Thyroid gland (tissue), 4 donors: ENCODE results near the gene TAB3. TPM values are rescaled to one million over a fixed set of nuclear protein-coding genes. Genes with fewer than 3 reads are reported as not detected.

Source experiments
- DNase-seq, 2 donors: peaks; one replicate each; pipeline ENCODE4 v3.0.0-alpha.2; 2019
- H3K27ac ChIP-seq, 3 donors: fragments of 200-600 bp; sonication (generic); 1 replicate in 2 of 3; 2 replicates in 1 of 3; pipeline ENCODE4 v1.5.1; 2016 to 2019; ENCODE audit warnings: mild to moderate bottlenecking in 1 of 3, moderate library complexity in 1 of 3
- H3K27me3 ChIP-seq: fragments of 200-600 bp; sonication (generic); one replicate; pipeline ENCODE4 v1.5.1; 2019
- H3K36me3 ChIP-seq, 2 donors: fragments of 200-600 bp; sonication (generic); one replicate each; pipeline ENCODE4 v1.5.1; 2016 to 2019
- H3K4me1 ChIP-seq, 2 donors: fragments of 200-600 bp; sonication (generic); one replicate each; pipeline ENCODE4 v1.5.1; 2017 to 2019
- H3K4me3 ChIP-seq, 3 donors: fragments of 200-600 bp; sonication (generic); replicated peaks in 1 of 3; 1 replicate in 2 of 3; 2 replicates in 1 of 3; pipeline ENCODE4 v1.5.1; 2016; ENCODE audit warnings: mild to moderate bottlenecking in 1 of 3
- H3K9me3 ChIP-seq: fragments of 200-600 bp; sonication (generic); one replicate; pipeline ENCODE4 v1.5.1; 2017
- CTCF ChIP-seq, 6 experiments: fragments of 200-600 bp in 3 of 6; fragments of 450-650 bp in 3 of 6; sonication (generic) in 3 of 6; IDR thresholded peaks; one replicate each; pipeline ENCODE4 v1.5.1; 2016 to 2019; ENCODE audit warnings: antibody characterized with exemption in 6 of 6, mild to moderate bottlenecking in 2 of 6, inconsistent platforms in 1 of 6, moderate library complexity in 1 of 6
- POLR2A ChIP-seq, 2 donors: fragments of 450-650 bp; IDR thresholded peaks; one replicate each; pipeline ENCODE4 v1.6.1; 2017; ENCODE audit warnings: antibody characterized with exemption in 2 of 2, mild to moderate bottlenecking in 2 of 2, moderate library complexity in 1 of 2
- WGBS, 2 donors: methylation state at CpG; one replicate each; pipeline ENCODE4 v1.1.5; 2017; 5-methylcytosine and 5-hydroxymethylcytosine counted together
- intact Hi-C: fragments of 100-400 bp; cut with DNase I; formaldehyde crosslinking; loops from one replicate; pipeline ENCODE4 v1.15.1; 2023
- total RNA-seq, 4 donors: library from RNA; depleted of rRNA; stranded (reverse); fragments of >200 nt; gene quantifications; one replicate each; pipeline ENCODE4 v1.2.3, GENCODE V29; 2016

The TAB3 gene
- total RNA-seq, 4 donors from 2014 or later, result 38.8 to 59.9 (median 46.6) TPM

GRCh38 chrX:30779453-30780030 is 109.5 kb downstream of the TAB3 start:
- Histone ChIP-seq H3K27ac (no peak overlapping the region), H3K4me3 (no peak overlapping the region), H3K9me3 (no peaks in the 10 kb centered on the region), H3K36me3 (no peaks in the 10 kb centered on the region), H3K4me1 (no peaks in the 10 kb centered on the region), H3K27me3 (no peaks in the 10 kb centered on the region)
- DNase-seq, result no peak
- TF ChIP-seq CTCF (IDR thresholded peaks at IDR 0.05) (no peak), POLR2A (IDR thresholded peaks at IDR 0.05) (no peak)
- intact Hi-C loops, result no loop called here
- WGBS, 2 donors, result 89 to 96% methylated on average over 11 to 13 of the region's 19 CpGs

GRCh38 chrX:30777575-30777974 is 111.5 kb downstream of the TAB3 start:
- no peak for DNase-seq
- Histone ChIP-seq H3K27me3 (no peaks in the 10 kb centered on the region), H3K9me3 (no peaks in the 10 kb centered on the region), H3K4me3 (no peak overlapping the region), H3K4me1 (no peaks in the 10 kb centered on the region), H3K36me3 (no peaks in the 10 kb centered on the region), H3K27ac (no peak overlapping the region)
- intact Hi-C loops, result no loop called here
- TF ChIP-seq CTCF (IDR thresholded peaks at IDR 0.05), result no peak
- no peak for TF ChIP-seq POLR2A (IDR thresholded peaks at IDR 0.05)

Other genes with a start within 250 kb of the TAB3 start
- 10 to 100 TPM in 1 of 4 donors, 1 to 10 TPM in 3; 4.8 to 10.7 (median 9.3) TPM for gene GK, start 235.8 kb downstream of the TAB3 start, total RNA-seq
- gene FTHL17, start 182.8 kb upstream of the TAB3 start, total RNA-seq, result not detected